GM19099 (cell line): ENCODE data around the gene XCL1.

Experiments used
- POLR2A ChIP-seq: IDR thresholded peaks from 3 replicates; pipeline ENCODE4 v1.6.1; 2011; ENCODE audit warnings: low read depth; ENCODE audit not compliant: insufficient read length; ENCODE audit errors: extremely low read depth

The XCL1 gene

DNA sequence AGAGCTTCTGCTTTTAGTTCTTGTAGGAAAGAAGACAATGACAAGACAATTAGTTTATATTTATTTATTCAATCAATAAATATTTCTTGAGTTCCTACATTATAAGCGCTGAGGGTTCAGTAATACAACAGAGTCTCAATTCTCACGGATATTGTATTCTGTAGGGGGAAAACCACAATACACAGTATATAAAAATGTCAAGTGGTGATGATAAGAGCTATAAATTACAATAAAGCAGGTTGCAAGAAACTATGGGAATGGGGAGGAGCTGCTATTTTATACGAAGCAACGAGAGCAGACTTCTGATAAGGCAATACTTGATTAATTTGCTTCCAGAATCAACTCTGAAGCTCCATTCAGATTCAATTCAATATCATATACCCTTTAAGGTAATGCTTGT, 10.6 kb upstream of the XCL1 start:
- TF ChIP-seq POLR2A: no peak

DNA sequence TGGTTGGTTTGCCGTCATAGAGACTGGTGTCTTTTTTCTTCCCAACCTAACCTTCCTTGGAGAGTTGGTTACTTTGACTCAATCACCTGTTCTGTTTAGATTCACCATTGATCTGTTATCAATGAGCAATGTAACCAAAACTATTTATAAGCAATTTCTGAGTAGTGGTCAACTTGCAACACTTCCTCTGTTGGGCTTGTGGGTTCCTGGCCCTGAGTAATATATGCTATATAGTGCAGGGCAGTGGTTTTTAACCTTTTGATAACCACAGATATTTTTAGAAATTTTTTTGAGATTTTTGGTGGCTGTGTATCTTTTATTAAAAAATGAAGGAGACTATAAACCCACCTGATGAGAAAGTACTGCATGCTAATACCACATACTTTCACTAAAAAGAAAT, 9.4 kb upstream of the XCL1 start:
- TF ChIP-seq POLR2A: no peak

DNA sequence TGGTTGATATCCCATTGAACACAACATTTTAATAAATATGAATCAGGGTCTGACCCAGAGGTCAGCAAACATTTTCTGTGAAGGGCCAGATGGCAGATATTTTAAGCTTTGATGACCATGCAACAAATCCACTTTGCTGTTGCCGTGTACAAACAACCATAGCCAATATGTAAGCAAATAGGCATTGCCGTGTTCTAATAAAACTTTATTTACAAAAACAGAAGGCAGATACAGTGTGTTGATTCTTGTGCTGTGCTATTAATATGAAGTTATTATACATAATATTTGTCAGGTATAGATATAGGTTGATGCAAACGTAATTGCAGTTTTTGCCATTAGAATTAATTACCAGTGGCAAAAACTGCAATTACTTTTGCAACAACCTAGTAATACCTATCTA, 8.8 kb upstream of the XCL1 start:
- no peak for TF ChIP-seq POLR2A

- no peak for TF ChIP-seq POLR2A
Measured at GRCh38 chr1:168568346-168568745, 8.1 kb upstream of the XCL1 start.

DNA sequence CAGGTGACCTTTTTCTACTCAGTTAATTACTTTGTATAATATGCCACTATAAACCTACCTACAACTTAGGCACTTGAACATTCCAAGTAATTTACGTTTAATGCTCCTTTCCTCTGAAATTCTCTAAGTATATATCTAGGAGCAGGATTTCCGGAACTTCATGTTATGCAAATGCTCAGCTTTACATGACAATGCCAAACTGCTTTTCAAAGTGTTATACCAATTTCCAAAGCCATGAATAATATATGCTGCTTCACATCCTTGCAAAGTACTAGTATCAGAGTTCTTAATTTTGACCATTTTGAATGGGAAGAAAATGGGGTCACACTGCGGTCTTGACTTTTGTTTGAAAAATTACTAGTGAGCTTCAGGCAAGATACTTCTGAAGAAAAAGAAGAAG, 5.8 kb upstream of the XCL1 start:
- no peak for TF ChIP-seq POLR2A

GRCh38 chr1:168572633-168573032, 3.8 kb upstream of the XCL1 start:
- no peak for TF ChIP-seq POLR2A

DNA sequence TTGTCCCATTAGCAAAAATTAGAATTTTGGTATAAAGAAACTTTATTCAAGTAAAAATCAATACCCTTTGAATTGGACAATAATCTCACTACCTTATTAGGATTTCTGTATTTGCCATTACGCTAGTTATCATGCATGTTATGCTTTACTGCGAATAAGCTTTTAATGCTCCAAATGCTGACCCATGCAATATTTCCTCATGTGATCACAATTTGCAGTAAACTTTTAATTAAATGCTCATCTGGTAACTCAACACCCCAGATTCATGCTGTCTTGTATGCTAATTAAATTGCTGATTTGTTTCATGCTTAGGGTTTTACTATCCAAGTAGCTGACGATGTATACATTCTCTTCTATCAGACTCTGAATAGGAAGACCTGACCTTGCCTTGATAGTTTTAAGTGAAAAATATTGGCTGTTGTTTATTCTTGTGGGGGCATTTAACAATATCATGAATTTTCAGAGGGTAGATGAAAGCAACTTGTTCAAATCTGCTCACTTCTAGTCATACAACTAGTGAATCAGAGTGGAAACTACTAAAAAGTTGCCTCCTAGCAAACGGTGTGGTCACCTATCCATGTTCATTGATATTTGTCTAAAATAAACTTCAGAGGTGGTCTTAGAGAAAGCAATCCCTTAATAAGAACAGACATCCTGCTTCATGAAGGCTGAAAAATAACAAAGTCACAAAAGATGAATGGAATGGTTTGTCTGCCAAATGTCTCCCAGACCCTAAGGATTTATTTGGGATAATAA, 5.6 kb downstream of the XCL1 start:
- no peak for TF ChIP-seq POLR2A

- no peak for TF ChIP-seq POLR2A
Measured at GRCh38 chr1:168582688-168583336, 6.4 kb downstream of the XCL1 start.

GRCh38 chr1:168583571-168583970, 7.2 kb downstream of the XCL1 start:
- TF ChIP-seq POLR2A: no peak

DNA sequence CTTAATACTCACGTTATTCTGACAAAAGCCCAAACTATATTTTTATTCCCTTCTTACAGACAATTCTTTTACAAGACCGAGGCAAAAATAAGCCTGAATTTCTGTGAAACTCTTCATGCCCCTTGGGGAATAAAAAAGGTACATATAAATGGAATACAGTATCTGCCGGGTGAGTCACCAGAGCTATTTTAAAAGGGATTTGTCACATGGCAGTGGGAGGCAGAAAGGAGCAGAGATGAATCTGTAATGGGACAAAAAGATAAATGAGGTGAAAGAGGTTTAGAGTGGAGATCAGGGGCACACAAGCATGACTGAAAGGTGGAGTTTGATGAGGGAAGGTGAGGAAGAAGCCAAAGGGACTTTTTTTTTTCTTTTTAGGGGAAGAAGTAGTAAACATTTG, 8.8 kb downstream of the XCL1 start:
- TF ChIP-seq POLR2A: no peak

GRCh38 chr1:168585937-168586336, 9.5 kb downstream of the XCL1 start:
- TF ChIP-seq POLR2A: no peak

GRCh38 chr1:168589167-168589566, 12.8 kb downstream of the XCL1 start:
- TF ChIP-seq POLR2A: no peak

- TF ChIP-seq POLR2A: no peak
Measured at GRCh38 chr1:168591066-168591465, 14.7 kb downstream of the XCL1 start.

- TF ChIP-seq POLR2A: no peak
Measured at GRCh38 chr1:168591641-168592250, 15.3 kb downstream of the XCL1 start.

DNA sequence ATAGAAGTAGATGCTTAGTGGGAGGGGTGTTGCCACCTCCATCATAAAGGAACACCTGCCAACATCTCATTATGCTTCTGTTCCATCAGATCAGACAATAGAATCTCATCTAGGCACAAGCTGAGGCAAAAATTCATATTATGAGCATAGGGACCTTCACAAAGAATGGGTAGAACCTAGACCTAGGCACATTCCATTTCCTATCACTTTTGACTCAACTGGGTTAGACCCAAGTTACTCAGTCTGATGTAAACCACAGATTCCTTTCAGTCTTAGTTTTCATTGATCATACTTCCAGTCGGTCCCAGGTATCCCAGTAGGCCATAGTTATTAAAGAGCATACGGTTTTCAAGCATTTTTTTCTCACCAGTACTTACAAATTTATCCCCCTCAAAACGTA, 21.7 kb downstream of the XCL1 start:
- TF ChIP-seq POLR2A: no peak

- no peak for TF ChIP-seq POLR2A
Measured at GRCh38 chr1:168598892-168599291, 22.5 kb downstream of the XCL1 start.
